ENCODE results near the gene CDC42BPB. TPM values are rescaled to one million over a fixed set of nuclear protein-coding genes. Genes with fewer than 3 reads are reported as not detected.

Gene CDC42BPB
- total RNA-seq, 3 donors from 2014 or later, result 64.0 to 110 (median 98.0) TPM

DNA sequence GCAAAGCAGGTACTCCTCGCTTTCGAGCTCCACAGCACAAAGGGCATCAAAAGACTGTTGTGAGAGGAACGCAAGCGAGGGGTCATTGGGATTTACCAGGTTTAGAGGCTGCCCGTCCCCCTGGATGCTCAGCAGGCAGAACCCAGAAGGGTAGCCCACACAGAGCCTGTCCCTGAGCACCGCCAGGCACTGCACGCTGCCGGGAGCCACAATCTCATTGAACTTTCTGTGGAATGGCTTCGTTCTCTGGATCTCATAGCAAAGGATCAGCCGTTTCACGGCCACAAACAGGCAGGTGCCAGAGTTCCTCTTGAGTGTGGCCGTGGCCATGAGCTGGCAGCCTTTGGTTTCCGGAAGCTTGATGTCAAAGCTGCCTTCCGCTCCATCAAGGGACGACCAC is 113.4 kb downstream of the CDC42BPB start:
- TF ChIP-seq, protein P1, sequence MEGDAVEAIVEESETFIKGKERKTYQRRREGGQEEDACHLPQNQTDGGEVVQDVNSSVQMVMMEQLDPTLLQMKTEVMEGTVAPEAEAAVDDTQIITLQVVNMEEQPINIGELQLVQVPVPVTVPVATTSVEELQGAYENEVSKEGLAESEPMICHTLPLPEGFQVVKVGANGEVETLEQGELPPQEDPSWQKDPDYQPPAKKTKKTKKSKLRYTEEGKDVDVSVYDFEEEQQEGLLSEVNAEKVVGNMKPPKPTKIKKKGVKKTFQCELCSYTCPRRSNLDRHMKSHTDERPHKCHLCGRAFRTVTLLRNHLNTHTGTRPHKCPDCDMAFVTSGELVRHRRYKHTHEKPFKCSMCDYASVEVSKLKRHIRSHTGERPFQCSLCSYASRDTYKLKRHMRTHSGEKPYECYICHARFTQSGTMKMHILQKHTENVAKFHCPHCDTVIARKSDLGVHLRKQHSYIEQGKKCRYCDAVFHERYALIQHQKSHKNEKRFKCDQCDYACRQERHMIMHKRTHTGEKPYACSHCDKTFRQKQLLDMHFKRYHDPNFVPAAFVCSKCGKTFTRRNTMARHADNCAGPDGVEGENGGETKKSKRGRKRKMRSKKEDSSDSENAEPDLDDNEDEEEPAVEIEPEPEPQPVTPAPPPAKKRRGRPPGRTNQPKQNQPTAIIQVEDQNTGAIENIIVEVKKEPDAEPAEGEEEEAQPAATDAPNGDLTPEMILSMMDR (IDR thresholded peaks at IDR 0.05), result no peak
- no peak for TF ChIP-seq POLR2A (IDR thresholded peaks at IDR 0.05)
- TF ChIP-seq POLR2AphosphoS5 (IDR thresholded peaks at IDR 0.05), result no peak
- Histone ChIP-seq H3K9me3 (no peaks in the 10 kb centered on the region), H3K27me3 (no peaks in the 10 kb centered on the region), H3K36me3 (peaks cover 18% of the 10 kb centered on the region), H3K4me3 (no peak overlapping the region), H3K4me1 (no peaks in the 10 kb centered on the region), H3K27ac (no peak overlapping the region)
- no peak for DNase-seq (ENCODE audit: low spot score in 2 of 2)
- intact Hi-C loops (cut with DNase I; ENCODE audit: low total_unique reads), result no loop called here

GRCh38 chr14:102943454-102943853 is 113.9 kb downstream of the CDC42BPB start:
- TF ChIP-seq POLR2AphosphoS5 (IDR thresholded peaks at IDR 0.05), result no peak
- no peak for TF ChIP-seq POLR2A (IDR thresholded peaks at IDR 0.05)
- TF ChIP-seq, protein P1 (IDR thresholded peaks at IDR 0.05), result no peak
- no peak overlapping the region for H3K27ac ChIP-seq
- intact Hi-C loops (cut with DNase I; ENCODE audit: low total_unique reads), result no loop called here

DNA sequence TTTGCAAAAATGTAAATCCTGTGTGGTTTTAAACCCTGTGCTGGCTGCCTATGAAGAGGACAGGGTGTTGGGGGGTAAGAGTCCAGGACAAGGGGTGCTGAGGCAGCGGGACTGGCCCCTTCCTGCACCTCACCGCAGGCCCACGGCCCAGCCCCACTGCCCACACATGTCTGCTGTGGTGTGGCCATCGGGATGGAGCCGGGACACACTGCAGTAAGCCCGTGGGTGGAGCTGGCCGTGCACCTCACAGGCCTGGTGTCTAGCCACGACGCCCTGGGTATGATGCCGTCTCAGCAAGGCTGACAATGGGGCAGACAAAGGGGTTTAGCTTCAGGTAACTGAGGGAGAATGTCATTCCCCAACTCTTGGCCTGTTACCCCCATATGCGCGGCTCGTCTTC is 115.3 kb downstream of the CDC42BPB start:
- no peaks in the 10 kb centered on the region for H3K4me1 ChIP-seq
- H3K4me3 ChIP-seq, result no peak overlapping the region
- no peaks in the 10 kb centered on the region for H3K27me3 ChIP-seq
- no peaks in the 10 kb centered on the region for H3K9me3 ChIP-seq
- peaks cover 14% of the 10 kb centered on the region for H3K36me3 ChIP-seq
- no peak for DNase-seq (ENCODE audit: low spot score in 2 of 2)
- intact Hi-C loops (cut with DNase I; ENCODE audit: low total_unique reads), result no loop called here
- TF ChIP-seq POLR2AphosphoS5 (IDR thresholded peaks at IDR 0.05) (no peak), POLR2A (IDR thresholded peaks at IDR 0.05) (no peak)
- TF ChIP-seq, protein P1 (IDR thresholded peaks at IDR 0.05), result no peak
- no peak overlapping the region for H3K27ac ChIP-seq

More at GRCh38 chr14:102943454-102943853, 113.9 kb downstream of the CDC42BPB start:
- H3K9me3 ChIP-seq, result no peaks in the 10 kb centered on the region
- no peak overlapping the region for H3K4me3 ChIP-seq
- H3K36me3 ChIP-seq, result peaks cover 14% of the 10 kb centered on the region
- no peaks in the 10 kb centered on the region for H3K27me3 ChIP-seq
- no peaks in the 10 kb centered on the region for H3K4me1 ChIP-seq
- no peak for DNase-seq (ENCODE audit: low spot score in 2 of 2)

- Histone ChIP-seq H3K9me3 (no peaks in the 10 kb centered on the region), H3K4me1 (no peaks in the 10 kb centered on the region), H3K27ac (no peak overlapping the region), H3K4me3 (no peak overlapping the region), H3K27me3 (no peaks in the 10 kb centered on the region), H3K36me3 (peaks cover 14% of the 10 kb centered on the region)
- no peak for DNase-seq (ENCODE audit: low spot score in 2 of 2)
- intact Hi-C loops (cut with DNase I; ENCODE audit: low total_unique reads), result no loop called here
- TF ChIP-seq POLR2AphosphoS5 (IDR thresholded peaks at IDR 0.05), result no peak
- TF ChIP-seq, protein P1 (IDR thresholded peaks at IDR 0.05), result no peak
- TF ChIP-seq POLR2A (IDR thresholded peaks at IDR 0.05), result no peak
These were observed 115.8 kb downstream of the CDC42BPB start for GRCh38 chr14:102941419-102942011.

DNA sequence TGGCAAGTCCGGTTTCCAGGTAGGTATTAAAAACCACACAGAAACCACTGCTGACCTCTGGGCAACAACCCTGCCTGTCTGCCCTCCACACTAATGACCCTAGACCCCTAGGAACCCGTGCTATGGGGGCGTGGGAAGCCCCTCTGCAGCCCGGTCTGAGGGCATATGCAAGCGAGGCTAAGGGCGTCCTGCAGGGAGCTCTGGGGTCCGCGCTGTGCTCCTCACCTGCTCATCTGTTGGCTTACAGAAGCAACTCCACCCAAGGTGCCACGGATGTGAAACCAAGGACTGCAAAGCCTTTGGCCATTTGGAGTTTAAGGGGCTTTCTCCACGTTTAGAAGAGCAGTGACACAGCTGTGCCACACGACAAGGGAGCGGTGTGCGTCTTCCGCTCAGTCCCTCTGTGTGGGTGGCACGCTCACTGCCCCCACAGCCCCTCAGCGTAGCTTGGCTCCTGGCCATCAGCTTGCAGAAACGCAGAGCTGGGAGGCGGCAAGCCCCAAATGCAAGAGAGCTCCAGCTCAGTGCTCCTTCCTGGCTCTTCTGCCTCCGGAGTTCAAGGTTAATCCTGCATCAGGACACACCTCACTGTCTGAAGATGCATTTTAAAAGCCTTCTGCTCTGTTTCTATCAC is 116.5 kb downstream of the CDC42BPB start:
- no peaks in the 10 kb centered on the region for H3K9me3 ChIP-seq
- no peak overlapping the region for H3K4me3 ChIP-seq
- H3K4me1 ChIP-seq, result no peaks in the 10 kb centered on the region
- DNase-seq (ENCODE audit: low spot score in 2 of 2), result no peak
- H3K36me3 ChIP-seq, result peaks cover 14% of the 10 kb centered on the region
- no peaks in the 10 kb centered on the region for H3K27me3 ChIP-seq
- TF ChIP-seq POLR2AphosphoS5 (IDR thresholded peaks at IDR 0.05) (no peak), POLR2A (IDR thresholded peaks at IDR 0.05) (no peak)
- TF ChIP-seq, protein P1 (IDR thresholded peaks at IDR 0.05), result no peak
- intact Hi-C loops (cut with DNase I; ENCODE audit: low total_unique reads), result no loop called here
- H3K27ac ChIP-seq, result no peak overlapping the region

All from breast epithelium (tissue), 4 donors.